ENCODE data around the gene LRRC17.

DNA sequence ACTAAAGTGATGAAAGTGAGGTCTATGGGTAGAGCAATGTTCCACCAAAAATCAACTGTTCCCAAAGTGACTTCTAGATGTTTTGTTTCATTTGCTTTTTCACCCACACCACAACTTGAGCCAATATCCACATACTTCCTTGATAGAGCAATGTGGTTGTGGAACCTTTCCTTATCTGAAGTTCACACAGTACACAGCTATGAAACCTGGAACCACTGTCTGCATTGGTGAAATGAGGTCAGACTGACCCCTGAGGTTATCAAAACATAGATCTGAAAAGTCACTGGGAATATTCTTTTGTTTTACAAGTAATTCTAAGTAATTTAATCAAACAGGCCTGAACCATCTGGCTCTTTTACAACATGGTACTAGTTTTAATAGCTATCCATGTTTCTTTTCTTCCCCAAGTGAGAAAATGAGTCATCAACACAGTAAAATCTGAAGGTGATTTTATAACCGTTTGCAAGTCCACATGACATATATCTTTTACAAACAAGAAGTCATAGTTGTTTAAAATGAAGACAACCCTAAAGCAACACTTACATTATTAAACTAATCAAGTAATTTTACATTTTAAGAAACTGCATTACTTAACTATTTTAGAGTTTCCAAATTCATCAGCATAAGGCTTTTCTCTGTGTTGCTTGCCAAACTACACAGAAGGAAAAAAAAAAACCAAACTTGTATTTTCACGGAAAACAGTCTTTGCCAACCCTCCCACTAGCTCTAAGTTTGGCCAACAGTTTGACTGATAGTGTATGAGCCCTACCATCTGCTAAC is 80.3 kb downstream of the LRRC17 start:
- TF ChIP-seq, protein P1, sequence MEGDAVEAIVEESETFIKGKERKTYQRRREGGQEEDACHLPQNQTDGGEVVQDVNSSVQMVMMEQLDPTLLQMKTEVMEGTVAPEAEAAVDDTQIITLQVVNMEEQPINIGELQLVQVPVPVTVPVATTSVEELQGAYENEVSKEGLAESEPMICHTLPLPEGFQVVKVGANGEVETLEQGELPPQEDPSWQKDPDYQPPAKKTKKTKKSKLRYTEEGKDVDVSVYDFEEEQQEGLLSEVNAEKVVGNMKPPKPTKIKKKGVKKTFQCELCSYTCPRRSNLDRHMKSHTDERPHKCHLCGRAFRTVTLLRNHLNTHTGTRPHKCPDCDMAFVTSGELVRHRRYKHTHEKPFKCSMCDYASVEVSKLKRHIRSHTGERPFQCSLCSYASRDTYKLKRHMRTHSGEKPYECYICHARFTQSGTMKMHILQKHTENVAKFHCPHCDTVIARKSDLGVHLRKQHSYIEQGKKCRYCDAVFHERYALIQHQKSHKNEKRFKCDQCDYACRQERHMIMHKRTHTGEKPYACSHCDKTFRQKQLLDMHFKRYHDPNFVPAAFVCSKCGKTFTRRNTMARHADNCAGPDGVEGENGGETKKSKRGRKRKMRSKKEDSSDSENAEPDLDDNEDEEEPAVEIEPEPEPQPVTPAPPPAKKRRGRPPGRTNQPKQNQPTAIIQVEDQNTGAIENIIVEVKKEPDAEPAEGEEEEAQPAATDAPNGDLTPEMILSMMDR (conservative IDR thresholded peaks at IDR 0.05; ENCODE audit: low read length): no peak
- no peak for TF ChIP-seq EZH2phosphoT487 (IDR thresholded peaks at IDR 0.05; ENCODE audit: borderline replicate concordance, low read depth, low read length)

Data from OCI-LY7 (cell line).